ENCODE results near the gene FLVCR1.

FLVCR1 gene

GRCh38 chr1:212928323-212929291 is 70.5 kb downstream of the FLVCR1 start:
- peak; percentile 16 for DNase-seq (ENCODE audit: low read depth)
- TF ChIP-seq CTCF (IDR thresholded peaks at IDR 0.05; ENCODE audit: low read length, missing control alignments) = no peak
- H3K4me3 ChIP-seq (replicated peaks; ENCODE audit: low read depth, low read length) = no peak overlapping the region

- no peak for DNase-seq (ENCODE audit: low read depth)
- TF ChIP-seq CTCF (IDR thresholded peaks at IDR 0.05; ENCODE audit: low read length, missing control alignments) = no peak
Observed at GRCh38 chr1:212930986-212931678, 73.1 kb downstream of the FLVCR1 start.

GRCh38 chr1:212933815-212934471 is 75.9 kb downstream of the FLVCR1 start:
- no peak for TF ChIP-seq CTCF (IDR thresholded peaks at IDR 0.05; ENCODE audit: low read length, missing control alignments)
- H3K4me3 ChIP-seq (replicated peaks; ENCODE audit: low read depth, low read length) = no peak overlapping the region
- no peak for DNase-seq (ENCODE audit: low read depth)

More at GRCh38 chr1:212930986-212931678, 73.1 kb downstream of the FLVCR1 start:
- no peak overlapping the region for H3K4me3 ChIP-seq (replicated peaks; ENCODE audit: low read depth, low read length)

- H3K4me3 ChIP-seq (replicated peaks; ENCODE audit: low read depth, low read length) = no peak overlapping the region
- DNase-seq (ENCODE audit: low read depth) = no peak
- TF ChIP-seq CTCF (IDR thresholded peaks at IDR 0.05; ENCODE audit: low read length, missing control alignments) = no peak
Observed at GRCh38 chr1:212935387-212935981, 77.4 kb downstream of the FLVCR1 start.

GRCh38 chr1:212937034-212937433 is 79.0 kb downstream of the FLVCR1 start:
- H3K4me3 ChIP-seq (replicated peaks; ENCODE audit: low read depth, low read length) = no peak overlapping the region
- no peak for DNase-seq (ENCODE audit: low read depth)
- TF ChIP-seq CTCF (IDR thresholded peaks at IDR 0.05; ENCODE audit: low read length, missing control alignments) = no peak

- DNase-seq (ENCODE audit: low read depth) = no peak
- no peak for TF ChIP-seq CTCF (IDR thresholded peaks at IDR 0.05; ENCODE audit: low read length, missing control alignments)
- H3K4me3 ChIP-seq (replicated peaks; ENCODE audit: low read depth, low read length) = no peak overlapping the region
Observed at GRCh38 chr1:212938846-212939245, 80.8 kb downstream of the FLVCR1 start.
